Endothelial cell (in vitro differentiated cells): ENCODE data around the gene JAZF1. TPM values are rescaled to one million over a fixed set of nuclear protein-coding genes. Genes with fewer than 3 reads are reported as not detected.
A peak's percentile ranks its signal among the peaks of the same experiment; 100 is the strongest.

Experiments used
- DNase-seq: peaks from one replicate; pipeline ENCODE4 v3.0.0; 2021; ENCODE audit warnings: low spot score
- H3K27ac Mint-ChIP-seq: one replicate; pipeline ENCODE4 v1.8.0; 2021; ENCODE audit warnings: mixed read lengths, inconsistent platforms; ENCODE audit not compliant: unreplicated experiment
- H3K27me3 Mint-ChIP-seq: one replicate; pipeline ENCODE4 v1.8.0; 2021; ENCODE audit warnings: mild to moderate bottlenecking, moderate library complexity, mixed read lengths, inconsistent platforms; ENCODE audit not compliant: unreplicated experiment
- H3K36me3 Mint-ChIP-seq: one replicate; pipeline ENCODE4 v1.8.0; 2021; ENCODE audit warnings: mild to moderate bottlenecking, low read depth, mixed read lengths, inconsistent platforms; ENCODE audit not compliant: unreplicated experiment
- H3K4me1 Mint-ChIP-seq: one replicate; pipeline ENCODE4 v1.8.0; 2021; ENCODE audit warnings: mild to moderate bottlenecking, mixed read lengths, inconsistent platforms; ENCODE audit not compliant: unreplicated experiment
- H3K4me3 Mint-ChIP-seq: one replicate; pipeline ENCODE4 v1.8.0; 2021; ENCODE audit warnings: mild to moderate bottlenecking, mixed read lengths, inconsistent platforms; ENCODE audit not compliant: unreplicated experiment
- H3K9me3 Mint-ChIP-seq: one replicate; pipeline ENCODE4 v1.8.0; 2021; ENCODE audit warnings: mixed read lengths, inconsistent platforms; ENCODE audit not compliant: unreplicated experiment
- CTCF ChIP-seq: fragments of 200-600 bp; sonication (generic); IDR thresholded peaks from one replicate; pipeline ENCODE4 v1.5.0; 2021; ENCODE audit warnings: antibody characterized with exemption; ENCODE audit not compliant: unreplicated experiment
- total RNA-seq: library from RNA; stranded (reverse); fragmentation: NEBNext Ultra II Directional; extraction: Animal tissue kit (Norgen Biotek cat#: 25700); gene quantifications from one replicate; pipeline ENCODE4 v1.2.1, GENCODE V29; 2021; ENCODE audit not compliant: unreplicated experiment

Gene JAZF1
- total RNA-seq, 1 donor from 2014 or later, result 8.5 TPM

- no peaks in the 10 kb centered on the region for H3K9me3 Mint-ChIP-seq
Observed at GRCh38 chr7:27936047-27936767, 244.4 kb downstream of the JAZF1 start.

GRCh38 chr7:27933671-27934565 is 246.7 kb downstream of the JAZF1 start:
- Mint-ChIP-seq H3K36me3 (no peaks in the 10 kb centered on the region), H3K4me1 (peaks cover 6% of the 10 kb centered on the region), H3K9me3 (no peaks in the 10 kb centered on the region), H3K4me3 (no peak overlapping the region), H3K27me3 (no peaks in the 10 kb centered on the region), H3K27ac (no peak overlapping the region)
- TF ChIP-seq CTCF, result peak; percentile 36
- DNase-seq, result no peak

More at GRCh38 chr7:27936047-27936767, 244.4 kb downstream of the JAZF1 start:
- DNase-seq, result no peak
- Mint-ChIP-seq H3K36me3 (no peaks in the 10 kb centered on the region), H3K4me3 (no peak overlapping the region), H3K27ac (no peak overlapping the region), H3K4me1 (peaks cover 6% of the 10 kb centered on the region), H3K27me3 (peaks cover 5% of the 10 kb centered on the region)
- TF ChIP-seq CTCF, result no peak

- Mint-ChIP-seq H3K27me3 (no peaks in the 10 kb centered on the region), H3K27ac (no peak overlapping the region), H3K4me3 (no peak overlapping the region), H3K9me3 (no peaks in the 10 kb centered on the region), H3K4me1 (peaks cover 8% of the 10 kb centered on the region), H3K36me3 (no peaks in the 10 kb centered on the region)
- TF ChIP-seq CTCF, result no peak
- no peak for DNase-seq
Observed at GRCh38 chr7:27930910-27931476, 249.6 kb downstream of the JAZF1 start.

- no peak for DNase-seq
- no peaks in the 10 kb centered on the region for H3K27me3 Mint-ChIP-seq
- peaks cover 13% of the 10 kb centered on the region for H3K4me1 Mint-ChIP-seq
- H3K9me3 Mint-ChIP-seq, result no peaks in the 10 kb centered on the region
- no peak for TF ChIP-seq CTCF
- H3K36me3 Mint-ChIP-seq, result no peaks in the 10 kb centered on the region
- no peak overlapping the region for H3K27ac Mint-ChIP-seq
- no peak overlapping the region for H3K4me3 Mint-ChIP-seq
Observed at GRCh38 chr7:27929127-27929526, 251.5 kb downstream of the JAZF1 start.

GRCh38 chr7:27928001-27928400 is 252.6 kb downstream of the JAZF1 start:
- Mint-ChIP-seq H3K27me3 (no peaks in the 10 kb centered on the region), H3K36me3 (no peaks in the 10 kb centered on the region), H3K4me3 (no peak overlapping the region), H3K9me3 (no peaks in the 10 kb centered on the region), H3K27ac (no peak overlapping the region), H3K4me1 (peaks cover 7% of the 10 kb centered on the region)
- no peak for DNase-seq
- TF ChIP-seq CTCF, result no peak
